Left ventricle myocardium superior (tissue), 1 donor: ENCODE measurements around the gene EID1. TPM values are rescaled to one million over a fixed set of nuclear protein-coding genes. Genes with fewer than 3 reads are reported as not detected.

Experiments
- ATAC-seq: fragments of 200-7000 bp; cut with Tn5 transposase; one replicate; pipeline ENCODE4 v1.9.1; 2020; ENCODE audit warnings: mild to moderate bottlenecking, moderate library complexity
- DNase-seq: peaks from one replicate; pipeline ENCODE4 v3.0.0-alpha.2; 2020
- intact Hi-C: fragments of 100-400 bp; cut with micrococcal nuclease; formaldehyde crosslinking; loops from one replicate; pipeline ENCODE4 v1.11.0; 2022
- total RNA-seq: library from RNA; stranded (reverse); fragmentation: NEBNext Ultra II Directional; extraction: Animal tissue kit (Norgen Biotek cat#: 25700); gene quantifications from one replicate; pipeline ENCODE4 v1.2.1, GENCODE V29; 2021
- donor health status: DM: no; HTN: yes; CAD: no; lungs with severe emphysema.

The EID1 gene
- total RNA-seq, 1 donor from 2014 or later: 223 TPM

- DNase-seq (no peak), ATAC-seq (no peak)
- intact Hi-C loops: loop anchor here (5.0 kb wide), 1 partner anchor 107 kb away; no protein-coding TSS in a partner anchor
Observed at GRCh38 chr15:48865370-48866079, 12.4 kb upstream of the EID1 start.

GRCh38 chr15:48866141-48866563, 11.8 kb upstream of the EID1 start:
- ATAC-seq (no peak), DNase-seq (no peak)
- intact Hi-C loops: loop anchor here (5.0 kb wide), 1 partner anchor 106 kb away; no protein-coding TSS in a partner anchor

DNA sequence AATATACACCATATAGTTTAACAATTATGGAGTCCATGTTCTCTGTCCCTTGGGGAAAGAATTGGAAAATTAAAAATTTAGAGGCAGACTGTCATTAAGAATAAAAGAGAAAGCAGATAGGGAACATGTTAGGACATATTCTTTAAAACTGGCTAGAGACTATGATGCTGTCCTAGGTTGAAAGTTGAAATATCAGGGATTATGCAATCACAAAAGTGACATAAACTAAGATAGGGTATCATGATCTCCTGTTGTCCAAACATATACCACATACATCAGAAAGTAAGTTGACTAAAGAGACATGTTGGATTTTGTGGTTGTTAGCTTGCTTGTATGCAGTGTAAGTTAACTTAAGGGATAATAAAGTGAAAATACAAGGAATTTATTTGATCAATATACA, 9.9 kb upstream of the EID1 start:
- intact Hi-C loops: loop anchor here (5.0 kb wide), 1 partner anchor 104 kb away; no protein-coding TSS in a partner anchor
- no peak for DNase-seq
- no peak for ATAC-seq

- DNase-seq (no peak), ATAC-seq (no peak)
- intact Hi-C loops: loop anchor here (5.0 kb wide), 1 partner anchor 104 kb away; no protein-coding TSS in a partner anchor
Observed at GRCh38 chr15:48868536-48868935, 9.4 kb upstream of the EID1 start.

DNA sequence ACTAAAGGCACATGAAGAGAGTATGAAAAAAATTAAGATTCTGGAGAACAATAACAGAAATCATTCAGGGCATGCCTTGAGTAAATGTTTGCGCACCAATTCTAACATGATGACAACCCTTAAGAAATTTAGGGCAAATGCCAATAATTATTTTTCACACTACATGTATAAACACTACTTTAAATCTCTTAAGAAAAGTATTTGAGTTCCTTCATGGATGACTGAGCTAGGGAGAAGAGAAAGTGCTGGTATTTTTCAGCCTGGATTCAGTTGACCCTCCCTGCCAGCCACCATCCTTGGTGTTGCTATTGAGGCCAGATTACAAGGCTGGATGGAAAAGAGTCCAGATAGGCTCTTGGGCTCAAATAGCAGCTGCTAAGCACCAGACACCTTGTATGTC, 8.0 kb upstream of the EID1 start:
- DNase-seq (no peak), ATAC-seq (no peak)
- intact Hi-C loops: loop anchor here (5.0 kb wide), 1 partner anchor 102 kb away; no protein-coding TSS in a partner anchor

DNA sequence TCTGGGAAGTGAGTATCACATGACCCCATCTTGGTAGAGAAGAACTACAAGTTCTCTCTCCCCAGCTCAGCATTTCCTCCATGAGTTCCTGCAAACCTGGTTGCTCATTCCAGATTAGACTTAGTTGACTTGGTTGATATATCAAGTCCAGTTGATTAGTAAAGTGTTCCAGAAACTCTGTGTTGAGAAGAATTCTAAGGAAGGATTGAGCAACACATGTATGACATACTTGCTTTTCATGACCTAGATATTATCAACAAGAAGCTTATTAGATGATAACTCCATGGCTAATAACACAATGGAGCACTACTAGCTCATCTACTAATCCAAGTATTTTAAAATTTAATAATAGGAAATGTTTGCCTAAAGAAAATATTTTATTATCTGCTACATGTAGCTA, 6.4 kb upstream of the EID1 start:
- intact Hi-C loops: no loop called here
- ATAC-seq: no peak

DNA sequence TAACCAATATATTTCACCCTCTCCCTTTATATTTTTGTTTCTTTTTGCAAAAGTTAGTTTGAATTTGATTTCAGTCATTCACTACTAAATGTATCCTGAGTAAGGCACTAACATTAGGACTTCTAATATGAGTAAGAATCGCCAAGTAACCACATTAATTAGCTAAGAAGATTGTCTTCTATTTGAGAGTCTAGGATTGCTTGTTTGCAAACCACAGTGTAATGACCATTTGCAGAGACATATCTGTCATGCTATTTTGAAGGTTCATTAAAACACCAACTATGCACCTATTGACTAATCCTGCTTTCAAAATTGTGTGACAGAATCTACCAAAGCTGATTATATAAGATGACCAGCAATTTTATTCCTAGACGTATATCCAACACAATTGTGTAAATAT, 5.3 kb upstream of the EID1 start:
- DNase-seq (no peak), ATAC-seq (no peak)
- intact Hi-C loops: no loop called here

More for the DNA sequence above, 6.4 kb upstream of the EID1 start:
- DNase-seq: no peak

- DNase-seq (no peak), ATAC-seq (no peak)
- intact Hi-C loops: no loop called here
Observed at GRCh38 chr15:48875241-48875960, 2.5 kb upstream of the EID1 start.

GRCh38 chr15:48876057-48876456, 1.9 kb upstream of the EID1 start:
- ATAC-seq: no peak
- intact Hi-C loops: no loop called here
- DNase-seq: no peak

GRCh38 chr15:48880070-48880634, 2.2 kb downstream of the EID1 start:
- intact Hi-C loops: no loop called here
- no peak for ATAC-seq
- DNase-seq: no peak

DNA sequence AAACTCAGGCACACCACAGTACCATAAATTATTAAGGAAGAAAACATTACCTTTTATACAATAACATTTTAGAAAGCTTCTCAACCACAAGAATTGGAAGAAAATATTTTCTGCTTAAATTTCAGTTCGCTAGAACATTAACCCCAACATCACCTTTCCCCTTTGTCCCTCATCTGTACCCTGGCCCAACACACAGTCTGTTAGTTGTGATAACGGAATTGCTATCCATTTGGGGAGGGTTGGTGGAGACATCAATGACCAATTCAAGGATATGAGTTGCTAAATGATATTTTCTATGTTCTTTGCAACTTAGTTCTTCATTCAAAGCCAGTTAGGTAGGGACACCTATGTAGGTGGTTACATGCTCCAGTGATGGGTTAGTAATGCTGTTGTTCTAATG, 5.8 kb downstream of the EID1 start:
- ATAC-seq (no peak), DNase-seq (no peak)

DNA sequence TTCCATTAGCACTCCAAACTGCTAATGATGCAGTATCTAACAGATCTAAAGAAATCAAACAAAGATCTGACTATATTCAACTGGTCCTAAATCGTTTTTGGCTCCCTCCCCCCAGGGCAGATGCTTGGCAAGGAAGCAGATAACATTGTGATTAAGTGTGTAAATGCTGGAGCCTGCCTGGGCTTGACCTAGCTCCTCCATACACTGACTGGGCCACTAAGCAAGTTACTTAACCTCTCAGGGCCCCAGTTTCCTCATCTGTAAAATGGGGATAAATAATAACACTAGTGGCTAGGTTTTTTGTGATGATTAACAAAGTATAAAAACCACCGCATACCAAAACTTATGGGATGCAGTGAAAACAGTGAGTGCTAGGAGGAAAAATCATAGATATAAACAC, 9.2 kb downstream of the EID1 start:
- ATAC-seq: no peak
- intact Hi-C loops: no loop called here
- DNase-seq: no peak

More for the DNA sequence above, 5.8 kb downstream of the EID1 start:
- intact Hi-C loops: no loop called here

DNA sequence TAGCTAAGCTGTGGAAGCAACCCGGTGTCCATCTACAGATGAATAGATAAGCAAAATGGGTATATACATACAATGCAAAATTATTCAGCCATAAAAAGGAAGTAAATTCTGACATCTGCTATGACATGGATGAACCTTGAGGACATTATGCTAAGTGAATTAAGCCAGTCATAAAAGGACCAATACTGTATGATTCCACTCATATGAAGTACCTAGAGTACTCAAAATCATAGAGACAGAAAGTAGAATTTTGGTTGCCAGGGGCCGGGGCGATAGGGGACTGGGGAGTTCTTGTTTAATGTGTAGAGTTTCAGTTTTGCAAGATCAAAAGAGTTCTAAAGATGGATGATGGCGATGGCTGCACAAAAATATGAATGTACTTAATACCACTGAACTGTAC, 10.3 kb downstream of the EID1 start:
- DNase-seq: no peak
- intact Hi-C loops: no loop called here
- no peak for ATAC-seq

GRCh38 chr15:48888836-48889235, 10.9 kb downstream of the EID1 start:
- intact Hi-C loops: no loop called here
- DNase-seq: no peak
- ATAC-seq: peak; percentile 60

DNA sequence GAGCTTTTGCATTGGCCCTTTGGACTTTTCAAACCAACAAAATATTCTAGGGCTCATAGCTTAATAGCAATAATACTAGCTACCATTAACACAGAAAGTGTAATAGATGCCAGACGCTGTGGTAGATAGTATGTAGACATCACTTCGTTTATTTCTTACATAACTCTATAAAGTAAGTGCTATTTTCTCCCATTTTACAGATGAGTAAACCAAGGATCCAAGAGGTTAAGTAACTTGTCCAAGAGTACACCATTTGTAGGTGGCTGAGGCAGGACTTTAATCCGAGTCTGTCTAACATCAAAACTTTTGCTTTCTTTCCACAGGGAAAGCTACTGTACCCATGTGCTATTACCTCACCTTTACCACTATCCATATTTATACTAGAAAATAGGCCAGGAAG, 12.0 kb downstream of the EID1 start:
- no peak for ATAC-seq
- intact Hi-C loops: no loop called here
- no peak for DNase-seq

DNA sequence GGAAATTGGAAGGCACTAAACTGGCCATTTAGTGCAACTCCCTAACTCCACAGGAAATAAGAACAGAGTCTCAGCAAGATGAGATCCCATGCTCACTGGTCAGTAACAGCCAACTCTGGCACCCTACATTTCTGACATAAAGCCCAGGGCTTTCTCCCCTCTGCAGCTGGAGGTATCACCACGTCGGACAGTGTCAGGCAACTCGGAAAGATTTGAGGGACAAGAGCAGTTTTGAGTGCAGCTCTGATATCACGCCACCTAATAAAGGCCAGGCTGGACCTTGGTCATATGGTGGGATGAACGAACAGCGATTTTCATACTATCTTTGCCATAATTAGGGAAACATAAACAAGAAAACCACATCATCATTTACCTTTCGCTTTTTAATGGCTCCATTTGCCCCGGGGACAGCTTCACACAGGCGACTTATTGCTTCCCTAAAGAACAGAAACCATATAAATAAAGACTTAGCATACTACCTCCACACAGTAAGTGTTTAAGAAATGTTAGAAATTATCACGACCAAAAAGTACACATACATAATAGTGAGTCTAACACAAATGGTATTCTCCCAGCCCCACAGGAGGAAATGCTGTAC, 12.5 kb downstream of the EID1 start:
- DNase-seq: no peak
- intact Hi-C loops: no loop called here
- no peak for ATAC-seq

- intact Hi-C loops: no loop called here
- DNase-seq: no peak
- no peak for ATAC-seq
Observed at GRCh38 chr15:48891232-48891765, 13.4 kb downstream of the EID1 start.

DNA sequence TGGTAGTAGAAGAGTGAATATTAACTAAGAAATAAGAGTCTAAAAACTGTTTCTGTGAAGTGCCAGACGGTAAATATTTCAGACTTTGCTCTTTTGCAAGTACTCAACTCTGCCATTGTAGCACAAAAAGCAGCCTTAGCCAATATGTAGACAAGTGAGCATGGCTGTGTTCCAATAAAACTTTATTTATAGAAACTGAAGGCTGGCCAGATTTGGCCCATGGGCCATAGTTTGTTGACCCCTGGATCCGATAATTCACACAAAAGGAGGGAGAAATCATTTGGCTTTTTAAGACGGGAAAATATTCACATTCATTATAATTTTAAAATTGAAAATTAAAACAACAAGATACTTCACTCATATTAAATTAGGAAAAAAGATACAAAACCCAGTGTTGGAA, 15.4 kb downstream of the EID1 start:
- no peak for ATAC-seq
- intact Hi-C loops: no loop called here
- no peak for DNase-seq
